NCI-H1930 (cell line): ENCODE results near the gene BCAR1.

ENCODE experiments used
- DNase-seq, 2 experiments: peaks; one replicate each; lab custom pipeline; 2025; lab: John Stamatoyannopoulos, UW

BCAR1 gene

GRCh38 chr16:75203667-75204409 lies 47.6 kb downstream of the BCAR1 start:
- DNase-seq: no peak

GRCh38 chr16:75203096-75203495 lies 48.3 kb downstream of the BCAR1 start:
- no peak for DNase-seq

- DNase-seq: no peak
Observed at GRCh38 chr16:75202069-75202590, 49.3 kb downstream of the BCAR1 start.

GRCh38 chr16:75198135-75198600 lies 53.3 kb downstream of the BCAR1 start:
- DNase-seq: no peak

- DNase-seq: no peak
Observed at GRCh38 chr16:75197522-75198134, 53.8 kb downstream of the BCAR1 start.

GRCh38 chr16:75196836-75197235 lies 54.6 kb downstream of the BCAR1 start:
- DNase-seq: no peak

GRCh38 chr16:75195811-75196790 lies 55.3 kb downstream of the BCAR1 start:
- no peak for DNase-seq

GRCh38 chr16:75193730-75194444 lies 57.5 kb downstream of the BCAR1 start:
- DNase-seq: no peak

GRCh38 chr16:75193265-75193650 lies 58.2 kb downstream of the BCAR1 start:
- DNase-seq: no peak

- no peak for DNase-seq
Observed at GRCh38 chr16:75192606-75193264, 58.7 kb downstream of the BCAR1 start.

GRCh38 chr16:75189638-75190245 lies 61.7 kb downstream of the BCAR1 start:
- no peak for DNase-seq

- DNase-seq: no peak
Observed at GRCh38 chr16:75188832-75189477, 62.5 kb downstream of the BCAR1 start.

GRCh38 chr16:75181630-75182029 lies 69.8 kb downstream of the BCAR1 start:
- no peak for DNase-seq

GRCh38 chr16:75179208-75179607 lies 72.2 kb downstream of the BCAR1 start:
- no peak for DNase-seq
